Body of pancreas (tissue), 4 donors: Measurements from ENCODE around the gene MTMR12.

Source experiments
- POLR2A ChIP-seq, 3 donors: fragments of 450-650 bp; IDR thresholded peaks; one replicate each; pipeline ENCODE4 v1.6.1; 2016; ENCODE audit warnings: antibody characterized with exemption in 3 of 3, mild to moderate bottlenecking in 2 of 3
- TF ChIP-seq, protein P1 (sequence below), 7 experiments: fragments of 450-650 bp in 4 of 7; fragments of 200-600 bp in 3 of 7; sonication (generic) in 3 of 7; IDR thresholded peaks; one replicate each; pipeline ENCODE4 v1.5.1; 2016 to 2019; ENCODE audit warnings: antibody characterized with exemption in 7 of 7

DNA sequence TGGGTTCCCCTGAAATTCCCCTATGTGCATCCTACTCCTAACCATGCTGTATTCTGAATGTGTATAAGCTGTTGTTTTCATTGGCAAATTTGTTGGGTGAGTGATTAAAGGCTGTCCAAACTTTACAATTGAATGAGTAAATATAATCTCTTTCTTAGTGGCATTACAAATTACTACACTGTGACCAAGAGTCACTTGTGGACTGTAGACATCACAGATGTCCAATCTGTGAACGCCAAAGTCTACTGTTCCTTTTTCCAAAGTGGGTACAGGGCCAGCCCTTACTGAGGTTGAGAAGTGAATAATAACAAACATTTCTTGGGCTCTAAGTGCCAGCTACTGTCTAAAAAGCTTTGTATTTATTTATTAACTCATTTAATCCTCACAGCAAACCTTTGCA lies 29.7 kb downstream of the MTMR12 start:
- TF ChIP-seq, protein P1, sequence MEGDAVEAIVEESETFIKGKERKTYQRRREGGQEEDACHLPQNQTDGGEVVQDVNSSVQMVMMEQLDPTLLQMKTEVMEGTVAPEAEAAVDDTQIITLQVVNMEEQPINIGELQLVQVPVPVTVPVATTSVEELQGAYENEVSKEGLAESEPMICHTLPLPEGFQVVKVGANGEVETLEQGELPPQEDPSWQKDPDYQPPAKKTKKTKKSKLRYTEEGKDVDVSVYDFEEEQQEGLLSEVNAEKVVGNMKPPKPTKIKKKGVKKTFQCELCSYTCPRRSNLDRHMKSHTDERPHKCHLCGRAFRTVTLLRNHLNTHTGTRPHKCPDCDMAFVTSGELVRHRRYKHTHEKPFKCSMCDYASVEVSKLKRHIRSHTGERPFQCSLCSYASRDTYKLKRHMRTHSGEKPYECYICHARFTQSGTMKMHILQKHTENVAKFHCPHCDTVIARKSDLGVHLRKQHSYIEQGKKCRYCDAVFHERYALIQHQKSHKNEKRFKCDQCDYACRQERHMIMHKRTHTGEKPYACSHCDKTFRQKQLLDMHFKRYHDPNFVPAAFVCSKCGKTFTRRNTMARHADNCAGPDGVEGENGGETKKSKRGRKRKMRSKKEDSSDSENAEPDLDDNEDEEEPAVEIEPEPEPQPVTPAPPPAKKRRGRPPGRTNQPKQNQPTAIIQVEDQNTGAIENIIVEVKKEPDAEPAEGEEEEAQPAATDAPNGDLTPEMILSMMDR (IDR thresholded peaks at IDR 0.05), result no peak
- no peak for TF ChIP-seq POLR2A (IDR thresholded peaks at IDR 0.05)
